Type B pancreatic cell (in vitro differentiated cells): ENCODE results near the gene LSM14A. TPM values are rescaled to one million over a fixed set of nuclear protein-coding genes. Genes with fewer than 3 reads are reported as not detected.

ENCODE experiments used
- DNase-seq: peaks from one replicate; pipeline ENCODE4 v3.0.0; 2021; ENCODE audit warnings: mixed read lengths; ENCODE audit not compliant: unreplicated experiment; ENCODE audit errors: extremely low spot score
- H3K27ac Mint-ChIP-seq: 2 replicates; pipeline ENCODE4 v1.8.0; 2021; ENCODE audit warnings: mild to moderate bottlenecking, mixed read lengths
- H3K27me3 Mint-ChIP-seq: 2 replicates; pipeline ENCODE4 v1.8.0; 2021; ENCODE audit warnings: mixed read lengths
- H3K36me3 Mint-ChIP-seq: 2 replicates; pipeline ENCODE4 v1.8.0; 2021; ENCODE audit warnings: mixed read lengths
- H3K4me1 Mint-ChIP-seq: one replicate; pipeline ENCODE4 v1.8.0; 2021; ENCODE audit warnings: mixed read lengths; ENCODE audit not compliant: unreplicated experiment
- H3K4me3 Mint-ChIP-seq: 2 replicates; pipeline ENCODE4 v1.8.0; 2021; ENCODE audit warnings: mild to moderate bottlenecking, mixed read lengths
- H3K9me3 Mint-ChIP-seq: 2 replicates; pipeline ENCODE4 v1.8.0; 2021; ENCODE audit warnings: mixed read lengths
- total RNA-seq: library from RNA; stranded (reverse); gene quantifications from 2 replicates; pipeline ENCODE4 v1.2.1, GENCODE V29; 2021; ENCODE audit warnings: low replicate concordance
- TF ChIP-seq, protein P1 (sequence below): fragments of 200-600 bp; sonication (generic); conservative IDR thresholded peaks from 2 replicates; pipeline ENCODE4 v1.5.0; 2021; ENCODE audit warnings: antibody characterized with exemption, mild to moderate bottlenecking

The LSM14A gene
- total RNA-seq, 1 donor from 2014 or later = 112 TPM

DNA sequence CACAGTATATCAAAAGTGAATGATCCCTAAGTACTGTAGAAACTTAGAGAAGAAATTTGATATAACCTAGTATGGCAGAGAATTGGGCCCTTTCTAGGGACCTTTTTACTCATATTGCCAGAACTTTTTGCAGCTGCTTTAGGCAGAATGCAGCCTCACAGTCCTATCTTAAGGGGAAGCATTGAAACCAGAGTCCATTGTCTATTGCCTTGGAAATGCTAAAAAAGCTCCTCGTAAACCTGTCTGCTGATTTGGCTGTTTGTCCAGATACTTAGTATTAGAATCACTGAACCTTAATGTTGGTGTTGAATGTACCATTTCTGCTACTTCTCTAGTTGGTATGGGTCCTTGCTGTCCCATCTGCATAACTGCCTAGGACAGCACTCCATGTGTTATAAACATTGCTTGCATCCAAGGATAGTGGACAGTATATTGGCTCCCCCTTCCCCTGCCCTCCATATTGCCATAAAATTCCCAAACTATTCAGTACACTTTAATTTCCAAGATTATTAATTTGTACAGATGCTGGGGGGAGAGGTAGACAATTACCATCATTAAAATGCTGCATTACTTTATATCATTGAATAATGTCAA lies 36.1 kb downstream of the LSM14A start:
- Mint-ChIP-seq H3K9me3 (no peaks in the 10 kb centered on the region), H3K27ac (no peak overlapping the region), H3K36me3 (peaks cover 17% of the 10 kb centered on the region), H3K4me1 (no peaks in the 10 kb centered on the region), H3K4me3 (no peak overlapping the region), H3K27me3 (no peaks in the 10 kb centered on the region)
- TF ChIP-seq, protein P1, sequence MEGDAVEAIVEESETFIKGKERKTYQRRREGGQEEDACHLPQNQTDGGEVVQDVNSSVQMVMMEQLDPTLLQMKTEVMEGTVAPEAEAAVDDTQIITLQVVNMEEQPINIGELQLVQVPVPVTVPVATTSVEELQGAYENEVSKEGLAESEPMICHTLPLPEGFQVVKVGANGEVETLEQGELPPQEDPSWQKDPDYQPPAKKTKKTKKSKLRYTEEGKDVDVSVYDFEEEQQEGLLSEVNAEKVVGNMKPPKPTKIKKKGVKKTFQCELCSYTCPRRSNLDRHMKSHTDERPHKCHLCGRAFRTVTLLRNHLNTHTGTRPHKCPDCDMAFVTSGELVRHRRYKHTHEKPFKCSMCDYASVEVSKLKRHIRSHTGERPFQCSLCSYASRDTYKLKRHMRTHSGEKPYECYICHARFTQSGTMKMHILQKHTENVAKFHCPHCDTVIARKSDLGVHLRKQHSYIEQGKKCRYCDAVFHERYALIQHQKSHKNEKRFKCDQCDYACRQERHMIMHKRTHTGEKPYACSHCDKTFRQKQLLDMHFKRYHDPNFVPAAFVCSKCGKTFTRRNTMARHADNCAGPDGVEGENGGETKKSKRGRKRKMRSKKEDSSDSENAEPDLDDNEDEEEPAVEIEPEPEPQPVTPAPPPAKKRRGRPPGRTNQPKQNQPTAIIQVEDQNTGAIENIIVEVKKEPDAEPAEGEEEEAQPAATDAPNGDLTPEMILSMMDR = no peak
- DNase-seq = no peak

DNA sequence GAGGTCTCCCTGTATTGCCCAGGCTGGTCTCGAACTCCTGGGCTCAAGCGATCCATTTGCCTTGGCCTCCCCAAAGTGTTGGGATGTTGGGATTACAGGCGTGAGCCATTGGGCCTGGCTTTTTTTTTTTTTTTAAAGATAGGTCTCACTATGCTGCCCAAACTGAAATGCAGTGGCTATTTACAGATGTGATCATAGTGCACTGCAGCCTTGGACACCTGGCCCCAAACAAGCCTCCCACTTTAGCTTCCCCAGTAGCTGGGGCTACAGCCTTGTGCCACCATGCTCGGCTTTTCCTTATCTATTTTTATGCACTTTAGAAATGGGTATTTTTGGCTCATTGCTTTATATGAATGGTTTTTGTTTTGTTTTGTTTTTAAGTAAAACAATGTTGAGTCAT lies 37.4 kb downstream of the LSM14A start:
- Mint-ChIP-seq H3K27me3 (no peaks in the 10 kb centered on the region), H3K36me3 (peaks cover 14% of the 10 kb centered on the region), H3K4me3 (no peak overlapping the region), H3K4me1 (no peaks in the 10 kb centered on the region), H3K27ac (no peak overlapping the region), H3K9me3 (no peaks in the 10 kb centered on the region)
- TF ChIP-seq, protein P1 = no peak
- DNase-seq = no peak

DNA sequence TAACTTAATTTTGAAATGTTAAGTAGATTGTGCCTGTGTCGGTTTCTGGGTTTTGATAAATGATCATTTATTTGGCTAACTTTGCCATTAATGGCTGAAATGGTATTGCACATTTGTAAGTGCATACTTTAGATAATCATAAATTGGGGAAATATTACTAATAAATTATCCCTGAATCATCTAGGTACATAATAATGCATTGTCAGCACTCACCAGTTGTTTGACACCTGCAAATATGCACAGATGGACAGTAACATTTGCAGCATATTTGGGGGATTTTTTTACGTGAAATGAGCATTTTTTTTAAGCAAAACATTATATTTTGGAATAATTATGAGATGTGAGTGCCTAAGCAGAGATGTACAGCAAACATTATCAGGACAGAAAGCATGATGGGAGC lies 41.0 kb downstream of the LSM14A start:
- no peak for DNase-seq
- Mint-ChIP-seq H3K4me3 (no peak overlapping the region), H3K4me1 (no peaks in the 10 kb centered on the region), H3K9me3 (no peaks in the 10 kb centered on the region), H3K27ac (no peak overlapping the region), H3K36me3 (peaks cover 12% of the 10 kb centered on the region), H3K27me3 (no peaks in the 10 kb centered on the region)
- TF ChIP-seq, protein P1 = no peak

DNA sequence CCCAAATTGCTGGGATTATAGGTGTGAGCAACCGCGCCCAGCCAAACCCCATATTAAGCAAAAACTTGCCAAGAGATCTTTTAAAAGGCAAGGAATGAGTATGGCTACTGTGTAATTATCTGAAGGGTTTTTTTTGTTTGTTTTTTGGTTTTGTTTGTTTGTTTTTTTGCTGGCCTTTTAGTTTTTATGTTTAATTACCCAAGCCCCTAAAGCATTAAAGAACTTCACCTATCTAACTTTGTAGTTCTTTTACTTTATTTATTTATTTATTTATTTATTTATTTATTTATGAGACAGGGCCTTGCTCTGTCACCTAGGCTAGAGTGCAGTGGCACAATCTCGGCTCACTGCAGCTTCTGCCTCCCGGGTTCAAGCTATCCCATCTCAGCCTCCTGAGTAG lies 41.7 kb downstream of the LSM14A start:
- DNase-seq = no peak
- peaks cover 17% of the 10 kb centered on the region for H3K36me3 Mint-ChIP-seq
- no peaks in the 10 kb centered on the region for H3K4me1 Mint-ChIP-seq
- H3K27me3 Mint-ChIP-seq = no peaks in the 10 kb centered on the region
- TF ChIP-seq, protein P1 = no peak
- no peak overlapping the region for H3K4me3 Mint-ChIP-seq
- no peak overlapping the region for H3K27ac Mint-ChIP-seq
- no peaks in the 10 kb centered on the region for H3K9me3 Mint-ChIP-seq

DNA sequence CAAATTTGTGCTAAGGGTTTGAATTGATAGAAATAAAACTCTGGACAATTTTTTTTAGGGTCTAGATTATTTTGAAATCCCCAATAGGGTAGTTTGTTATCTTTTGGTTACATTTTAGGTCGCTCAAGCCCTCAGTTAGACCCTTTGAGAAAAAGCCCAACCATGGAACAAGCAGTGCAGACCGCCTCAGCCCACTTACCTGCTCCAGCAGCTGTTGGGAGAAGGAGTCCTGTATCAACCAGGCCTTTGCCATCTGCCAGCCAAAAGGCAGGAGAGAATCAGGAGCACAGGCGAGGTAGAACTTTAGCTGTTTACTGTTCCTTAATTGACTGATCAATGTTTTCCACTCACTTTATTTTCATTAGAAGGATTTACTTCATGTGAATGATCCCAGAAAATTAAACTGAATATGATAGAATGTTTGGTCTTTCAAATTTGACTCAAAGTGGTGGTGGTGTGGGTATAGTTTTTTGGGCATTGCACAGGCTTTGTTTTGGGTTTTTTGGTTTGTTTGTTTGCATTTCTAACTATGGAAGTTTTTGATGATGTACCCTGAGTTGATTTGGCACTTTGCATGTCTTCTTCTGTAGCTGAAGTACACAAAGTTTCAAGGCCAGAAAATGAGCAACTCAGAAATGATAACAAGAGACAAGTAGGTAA lies 42.8 kb downstream of the LSM14A start:
- peaks cover 25% of the 10 kb centered on the region for H3K36me3 Mint-ChIP-seq
- TF ChIP-seq, protein P1 = no peak
- DNase-seq = no peak
- H3K9me3 Mint-ChIP-seq = no peaks in the 10 kb centered on the region
- no peaks in the 10 kb centered on the region for H3K27me3 Mint-ChIP-seq
- H3K4me1 Mint-ChIP-seq = no peaks in the 10 kb centered on the region
- no peak overlapping the region for H3K27ac Mint-ChIP-seq
- H3K4me3 Mint-ChIP-seq = no peak overlapping the region
